RWPE2 (cell line): ENCODE data around the gene ARFIP2.
A peak's percentile ranks its signal among the peaks of the same experiment; 100 is the strongest.

Experiments used
- ATAC-seq: fragments of 200-7000 bp; cut with Tn5 transposase; 3 replicates; pipeline ENCODE4 v1.9.1; 2021; ENCODE audit warnings: low read depth
- DNase-seq: peaks from one replicate; pipeline ENCODE4 v3.0.0-alpha.2; 2020; ENCODE audit warnings: low spot score
- H3K27ac ChIP-seq: fragments of 450-650 bp; 2 replicates; pipeline ENCODE4 v1.5.1; 2017; ENCODE audit warnings: mild to moderate bottlenecking; ENCODE audit not compliant: poor library complexity, severe bottlenecking
- H3K27me3 ChIP-seq: fragments of 250-450 bp; sonication (Bioruptor Pico); 2 replicates; pipeline ENCODE4 v1.5.1; 2021; ENCODE audit warnings: mild to moderate bottlenecking, moderate library complexity; ENCODE audit not compliant: insufficient read depth, poor library complexity, severe bottlenecking
- H3K36me3 ChIP-seq: fragments of 250-450 bp; sonication (Bioruptor Pico); 2 replicates; pipeline ENCODE4 v1.5.1; 2020; ENCODE audit warnings: low read depth, mild to moderate bottlenecking, moderate library complexity
- H3K4me1 ChIP-seq: fragments of 250-450 bp; sonication (Bioruptor Pico); 2 replicates; pipeline ENCODE4 v1.5.1; 2021; ENCODE audit warnings: mild to moderate bottlenecking, moderate library complexity; ENCODE audit not compliant: insufficient read depth, poor library complexity, severe bottlenecking
- H3K4me3 ChIP-seq: fragments of 250-450 bp; sonication (Bioruptor Pico); 2 replicates; pipeline ENCODE4 v1.5.1; 2021; ENCODE audit warnings: mild to moderate bottlenecking, moderate library complexity; ENCODE audit not compliant: severe bottlenecking
- H3K9me3 ChIP-seq: fragments of 250-450 bp; sonication (Bioruptor Pico); 2 replicates; pipeline ENCODE4 v1.5.1; 2021; ENCODE audit warnings: mild to moderate bottlenecking, moderate library complexity; ENCODE audit not compliant: severe bottlenecking
- TF ChIP-seq, protein P1 (sequence below): fragments of 450-650 bp; IDR thresholded peaks from one replicate; pipeline ENCODE4 v1.5.1; 2017; ENCODE audit warnings: mild to moderate bottlenecking, moderate library complexity; ENCODE audit not compliant: poor library complexity, severe bottlenecking

ARFIP2 gene

GRCh38 chr11:6442441-6442840 is 38.7 kb downstream of the ARFIP2 start:
- no peak for DNase-seq
- H3K9me3 ChIP-seq: no peaks in the 10 kb centered on the region
- H3K36me3 ChIP-seq: no peaks in the 10 kb centered on the region
- H3K4me3 ChIP-seq: no peak overlapping the region
- TF ChIP-seq, protein P1, sequence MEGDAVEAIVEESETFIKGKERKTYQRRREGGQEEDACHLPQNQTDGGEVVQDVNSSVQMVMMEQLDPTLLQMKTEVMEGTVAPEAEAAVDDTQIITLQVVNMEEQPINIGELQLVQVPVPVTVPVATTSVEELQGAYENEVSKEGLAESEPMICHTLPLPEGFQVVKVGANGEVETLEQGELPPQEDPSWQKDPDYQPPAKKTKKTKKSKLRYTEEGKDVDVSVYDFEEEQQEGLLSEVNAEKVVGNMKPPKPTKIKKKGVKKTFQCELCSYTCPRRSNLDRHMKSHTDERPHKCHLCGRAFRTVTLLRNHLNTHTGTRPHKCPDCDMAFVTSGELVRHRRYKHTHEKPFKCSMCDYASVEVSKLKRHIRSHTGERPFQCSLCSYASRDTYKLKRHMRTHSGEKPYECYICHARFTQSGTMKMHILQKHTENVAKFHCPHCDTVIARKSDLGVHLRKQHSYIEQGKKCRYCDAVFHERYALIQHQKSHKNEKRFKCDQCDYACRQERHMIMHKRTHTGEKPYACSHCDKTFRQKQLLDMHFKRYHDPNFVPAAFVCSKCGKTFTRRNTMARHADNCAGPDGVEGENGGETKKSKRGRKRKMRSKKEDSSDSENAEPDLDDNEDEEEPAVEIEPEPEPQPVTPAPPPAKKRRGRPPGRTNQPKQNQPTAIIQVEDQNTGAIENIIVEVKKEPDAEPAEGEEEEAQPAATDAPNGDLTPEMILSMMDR: no peak
- no peaks in the 10 kb centered on the region for H3K27me3 ChIP-seq
- H3K4me1 ChIP-seq: no peaks in the 10 kb centered on the region
- no peak for ATAC-seq
- H3K27ac ChIP-seq: no peak overlapping the region

GRCh38 chr11:6440906-6441358 is 40.2 kb downstream of the ARFIP2 start, which contains the start of gene HPX:
HPX (minus strand) TSS chr11:6440987; CDS start chr11:6440963, 24 bp downstream.
- TF ChIP-seq, protein P1: no peak
- Histone ChIP-seq H3K27me3 (no peaks in the 10 kb centered on the region), H3K4me1 (no peaks in the 10 kb centered on the region), H3K36me3 (no peaks in the 10 kb centered on the region), H3K4me3 (no peak within 1 kb of the TSS), H3K27ac (no peak within 1 kb of the TSS), H3K9me3 (no peaks in the 10 kb centered on the region)
- DNase-seq (no peak), ATAC-seq (no peak)

- Histone ChIP-seq H3K9me3 (no peaks in the 10 kb centered on the region), H3K36me3 (no peaks in the 10 kb centered on the region), H3K27ac (no peak overlapping the region), H3K27me3 (no peaks in the 10 kb centered on the region), H3K4me1 (no peaks in the 10 kb centered on the region), H3K4me3 (no peak overlapping the region)
- DNase-seq (no peak), ATAC-seq (peak; percentile 45; the same call in 1 of the 3 replicates)
- TF ChIP-seq, protein P1: peak; percentile 57
Measured at GRCh38 chr11:6438979-6439571, 42.1 kb downstream of the ARFIP2 start.

- ATAC-seq: no peak
Measured at GRCh38 chr11:6437993-6438392, 43.1 kb downstream of the ARFIP2 start.

GRCh38 chr11:6437423-6437822 is 43.7 kb downstream of the ARFIP2 start:
- Histone ChIP-seq H3K27ac (no peak overlapping the region), H3K4me1 (no peaks in the 10 kb centered on the region), H3K36me3 (no peaks in the 10 kb centered on the region), H3K4me3 (no peak overlapping the region), H3K27me3 (no peaks in the 10 kb centered on the region), H3K9me3 (no peaks in the 10 kb centered on the region)
- TF ChIP-seq, protein P1: no peak
- ATAC-seq (no peak), DNase-seq (no peak)

More at GRCh38 chr11:6437993-6438392, 43.1 kb downstream of the ARFIP2 start:
- H3K4me1 ChIP-seq: no peaks in the 10 kb centered on the region
- H3K27me3 ChIP-seq: no peaks in the 10 kb centered on the region
- no peaks in the 10 kb centered on the region for H3K36me3 ChIP-seq
- no peaks in the 10 kb centered on the region for H3K9me3 ChIP-seq
- TF ChIP-seq, protein P1: no peak
- H3K27ac ChIP-seq: no peak overlapping the region
- no peak for DNase-seq
- no peak overlapping the region for H3K4me3 ChIP-seq
